HCT116 (cell line): ENCODE data around the gene PYGB. TPM values are rescaled to one million over a fixed set of nuclear protein-coding genes. Genes with fewer than 3 reads are reported as not detected.

Source experiments
- ATAC-seq: fragments of 200-7000 bp; cut with Tn5 transposase; 2 replicates; pipeline ENCODE4 v1.9.1; 2020; ENCODE audit warnings: mild to moderate bottlenecking, moderate library complexity
- BruUV-seq: library from RNA; stranded (reverse); fragments of 400-500 nt; replicated peaks from 2 replicates; lab custom pipeline; 2021; lab: Mats Ljungman, UMichigan
- CTCF ChIA-PET: fragments of 300-600 bp; sonication (Branson Sonifier 250); formaldehyde crosslinking; loops from one replicate; lab custom pipeline; 2021; ENCODE audit warnings: antibody characterized with exemption; lab: Charles Lee
- POLR2A ChIA-PET: fragments of 300-600, 350-600 bp; sonication (Branson Sonifier 250); formaldehyde crosslinking; loops from one replicate; lab custom pipeline; 2021; ENCODE audit warnings: antibody characterized with exemption; lab: Charles Lee
- RAD21 ChIA-PET, 2 experiments: fragments of 300-600 bp; sonication (Branson Sonifier 250); formaldehyde crosslinking; loops; one replicate each; lab custom pipeline; 2023; ENCODE audit warnings: low total read pairs in 2 of 2; ENCODE audit not compliant: uncharacterized antibody in 2 of 2, unreplicated experiment in 2 of 2, low non-redundant PET in 1 of 2; lab: Charles Lee
- DNase-seq: peaks from one replicate; pipeline ENCODE4 v3.0.0-alpha.2; 2010; ENCODE audit warnings: low read depth, low spot score
- H2AFZ ChIP-seq: fragments of 200-600 bp; shearing (Covaris generic), sonication (generic); 2 replicates; pipeline ENCODE4 v1.6.1; 2017; ENCODE audit warnings: low read depth, mixed run types, mixed read lengths, antibody characterized with exemption, low read length; ENCODE audit not compliant: poor library complexity, severe bottlenecking
- H3K27ac ChIP-seq: 2 replicates; pipeline ENCODE4 v1.5.1; 2012; ENCODE audit warnings: low read depth, low read length
- H3K27me3 ChIP-seq: fragments of 200-600 bp; sonication (generic); 2 replicates; pipeline ENCODE4 v1.6.1; 2016; ENCODE audit warnings: mixed run types, low read length, mixed read lengths; ENCODE audit not compliant: insufficient read depth
- H3K36me3 ChIP-seq, 2 experiments: fragments of 200-500 bp in 1 of 2; fragments of 200-600 bp in 1 of 2; sonication (Bioruptor generic) in 1 of 2; sonication (generic) in 1 of 2; 2 replicates each; pipeline versions ENCODE4 v1.5.1 to v1.6.1; 2014 to 2016; ENCODE audit warnings: low read length in 2 of 2, inconsistent platforms in 1 of 2, mixed read lengths in 1 of 2, mixed run types in 1 of 2; ENCODE audit not compliant: insufficient read depth in 2 of 2, control insufficient read depth in 1 of 2
- H3K4me1 ChIP-seq, 2 experiments: fragments of 200-600 bp in 1 of 2; sonication (generic) in 1 of 2; 2 replicates each; pipeline versions ENCODE4 v1.5.1 to v1.6.1; 2012 to 2017; ENCODE audit warnings: low read length in 2 of 2, inconsistent platforms in 1 of 2, mild to moderate bottlenecking in 1 of 2, mixed read lengths in 1 of 2, mixed run types in 1 of 2, moderate library complexity in 1 of 2; ENCODE audit not compliant: insufficient read depth in 2 of 2, control insufficient read depth in 1 of 2
- H3K4me2 ChIP-seq: fragments of 200-600 bp; sonication (generic); 2 replicates; pipeline ENCODE4 v1.6.1; 2017; ENCODE audit warnings: mixed run types, low read length, mixed read lengths
- H3K4me3 ChIP-seq, 2 experiments: fragments of 200-600 bp in 1 of 2; sonication (generic) in 1 of 2; replicated peaks in 1 of 2; 2 replicates each; pipeline ENCODE4 v1.5.1; 2011 to 2016; ENCODE audit warnings: low read length in 2 of 2, control low read depth in 1 of 2, low read depth in 1 of 2, mild to moderate bottlenecking in 1 of 2, mixed read lengths in 1 of 2, mixed run types in 1 of 2
- H3K79me2 ChIP-seq: fragments of 200-600 bp; sonication (generic); 2 replicates; pipeline ENCODE4 v1.6.1; 2017; ENCODE audit warnings: mild to moderate bottlenecking, mixed run types, low read length, moderate library complexity, mixed read lengths; ENCODE audit not compliant: insufficient read depth
- H3K9ac ChIP-seq: fragments of 200-600 bp; sonication (generic); 2 replicates; pipeline ENCODE4 v1.6.1; 2016; ENCODE audit warnings: low read length, mixed read lengths
- H3K9me2 ChIP-seq: fragments of 200-600 bp; sonication (generic), shearing (Covaris generic); 2 replicates; pipeline ENCODE4 v1.6.1; 2017; ENCODE audit warnings: mixed run types, mild to moderate bottlenecking, moderate library complexity; ENCODE audit not compliant: insufficient read depth
- H3K9me3 ChIP-seq, 2 experiments: fragments of 200-500 bp in 1 of 2; fragments of 200-600 bp in 1 of 2; sonication (Bioruptor generic) in 1 of 2; sonication (generic) in 1 of 2; 2 replicates each; pipeline ENCODE4 v1.6.1; 2014 to 2017; ENCODE audit warnings: low read length in 2 of 2, mixed read lengths in 2 of 2, inconsistent platforms in 1 of 2, low read depth in 1 of 2, mild to moderate bottlenecking in 1 of 2, mixed run types in 1 of 2, moderate library complexity in 1 of 2; ENCODE audit not compliant: control insufficient read depth in 1 of 2, insufficient read depth in 1 of 2
- H4K20me1 ChIP-seq: fragments of 200-600 bp; sonication (generic), shearing (Covaris generic); 2 replicates; pipeline ENCODE4 v1.6.1; 2017; ENCODE audit warnings: mixed run types, mild to moderate bottlenecking, moderate library complexity; ENCODE audit not compliant: insufficient read depth
- CTCF ChIP-seq, 3 experiments: fragments of 200-600 bp in 1 of 3; sonication (generic) in 1 of 3; IDR thresholded peaks in 2 of 3; conservative IDR thresholded peaks in 1 of 3; 2 replicates each; pipeline ENCODE4 v1.5.1; 2012 to 2017; ENCODE audit warnings: low read depth in 2 of 3, low read length in 2 of 3, antibody characterized with exemption in 1 of 3, borderline replicate concordance in 1 of 3, control low read depth in 1 of 3, mild to moderate bottlenecking in 1 of 3, mixed read lengths in 1 of 3, mixed run types in 1 of 3, moderate library complexity in 1 of 3; ENCODE audit not compliant: insufficient read depth in 1 of 3
- POLR2AphosphoS5 ChIP-seq: IDR thresholded peaks from 2 replicates; pipeline ENCODE4 v1.6.1; 2011; ENCODE audit warnings: mild to moderate bottlenecking, low read depth, low read length, moderate library complexity
- REST ChIP-seq: IDR thresholded peaks from 2 replicates; pipeline ENCODE4 v1.6.1; 2012; ENCODE audit warnings: low read depth
- intact Hi-C: fragments of 100-400 bp; cut with micrococcal nuclease; formaldehyde crosslinking; loops from 2 replicates; pipeline ENCODE4 v1.10.0; 2022
- total RNA-seq: library from RNA; stranded (reverse); gene quantifications from one replicate; pipeline ENCODE4 v1.2.1, GENCODE V29; 2021; ENCODE audit not compliant: unreplicated experiment

Gene PYGB
- total RNA-seq, 1 experiment from 2014 or later: 87.8 TPM

GRCh38 chr20:25344634-25345033, 96.7 kb downstream of the PYGB start:
- no peak overlapping the region for H2AFZ ChIP-seq
- H3K9me2 ChIP-seq: no peaks in the 10 kb centered on the region
- no peaks in the 10 kb centered on the region for H3K4me1 ChIP-seq
- BruUV-seq: no TSS peak
- ATAC-seq (no peak), DNase-seq (no peak)
- RAD21 ChIA-PET: no interaction called here
- H3K9ac ChIP-seq: no peak overlapping the region
- no peak overlapping the region for H3K27ac ChIP-seq
- no peak overlapping the region for H3K4me2 ChIP-seq
- POLR2A ChIA-PET: no interaction called here
- H3K79me2 ChIP-seq: peaks cover 28% of the 10 kb centered on the region
- H3K36me3 ChIP-seq: no peaks in the 10 kb centered on the region
- TF ChIP-seq CTCF (IDR thresholded peaks at IDR 0.05 in 2 of 3, conservative IDR thresholded peaks at IDR 0.05 in 1 of 3; ENCODE audit: borderline replicate concordance in 1 of 3, insufficient read depth in 1 of 3, low read depth in 2 of 3, low read length in 2 of 3): no peak
- CTCF ChIA-PET: interaction anchor here (1.2 kb wide), 1 partner anchor 54 kb away, joined by 4 read pairs; no protein-coding TSS in a partner anchor
- H4K20me1 ChIP-seq: no peaks in the 10 kb centered on the region
- H3K4me3 ChIP-seq: no peak overlapping the region
- intact Hi-C loops: no loop called here
- no peaks in the 10 kb centered on the region for H3K9me3 ChIP-seq
- H3K27me3 ChIP-seq: no peaks in the 10 kb centered on the region

DNA sequence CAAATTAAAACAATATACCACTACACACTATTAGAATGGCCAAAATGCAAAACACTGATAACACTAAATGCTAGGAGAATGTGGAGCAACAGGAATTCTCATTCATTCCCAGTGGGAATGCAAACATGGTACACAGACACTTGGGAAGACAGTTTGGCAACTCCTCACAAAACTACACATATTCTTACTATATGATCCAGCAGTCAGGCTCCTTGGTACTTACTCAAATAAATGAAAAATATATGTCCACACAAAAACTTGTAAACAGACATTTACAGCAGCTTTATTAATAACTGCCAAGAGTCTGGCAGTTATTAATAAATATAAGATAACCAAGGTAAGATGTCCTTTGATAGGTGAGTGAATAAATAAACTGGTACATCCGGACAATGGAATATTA, 97.8 kb downstream of the PYGB start:
- H2AFZ ChIP-seq: no peak overlapping the region
- no peaks in the 10 kb centered on the region for H3K36me3 ChIP-seq
- no peaks in the 10 kb centered on the region for H3K9me3 ChIP-seq
- no peak overlapping the region for H3K9ac ChIP-seq
- ChIA-PET CTCF (interaction anchor here (1.2 kb wide), 1 partner anchor 53 kb away, joined by 4 read pairs; no protein-coding TSS in a partner anchor), RAD21 (no interaction called here), POLR2A (no interaction called here)
- no peak overlapping the region for H3K4me3 ChIP-seq
- no peaks in the 10 kb centered on the region for H3K27me3 ChIP-seq
- no peak overlapping the region for H3K4me2 ChIP-seq
- DNase-seq (no peak), ATAC-seq (no peak)
- no TSS peak for BruUV-seq
- H3K27ac ChIP-seq: no peak overlapping the region
- intact Hi-C loops: no loop called here
- H3K4me1 ChIP-seq: no peaks in the 10 kb centered on the region
- no peaks in the 10 kb centered on the region for H3K9me2 ChIP-seq
- peaks cover 31% of the 10 kb centered on the region for H3K79me2 ChIP-seq
- H4K20me1 ChIP-seq: no peaks in the 10 kb centered on the region
- TF ChIP-seq POLR2AphosphoS5 (no peak), REST (no peak)
- TF ChIP-seq, all 23 proteins: peak for 0
